Activated CD8-positive, alpha-beta memory T cell treated with anti-CD3 and anti-CD28 coated beads, Interleukin-2, amount 10 ng/mL, durations not matched to agents 7 days and 5 days (primary cell): ENCODE data around the gene MIPEP. TPM values are rescaled to one million over a fixed set of nuclear protein-coding genes. Genes with fewer than 3 reads are reported as not detected.
A peak's percentile ranks its signal among the peaks of the same experiment; 100 is the strongest.

Experiments
- ATAC-seq: fragments of 150-1000 bp; cut with Tn5 transposase; one replicate; pipeline ENCODE4 v1.10.0; 2021; ENCODE audit warnings: moderate library complexity
- CTCF ChIA-PET: fragments of 350-600 bp; sonication (Branson Sonifier 250); formaldehyde crosslinking; loops from one replicate; lab custom pipeline; 2021; ENCODE audit warnings: antibody characterized with exemption; lab: Charles Lee
- DNase-seq: peaks from one replicate; pipeline ENCODE4 v3.0.0-alpha.2; 2020
- H3K27ac Mint-ChIP-seq: one replicate; pipeline ENCODE4 v1.8.0; 2021; ENCODE audit warnings: mild to moderate bottlenecking, mixed read lengths
- H3K27me3 Mint-ChIP-seq: one replicate; pipeline ENCODE4 v1.8.0; 2021; ENCODE audit warnings: mixed read lengths
- H3K36me3 Mint-ChIP-seq: one replicate; pipeline ENCODE4 v1.8.0; 2021; ENCODE audit warnings: mild to moderate bottlenecking, mixed read lengths
- H3K4me1 Mint-ChIP-seq: one replicate; pipeline ENCODE4 v1.8.0; 2021; ENCODE audit warnings: mixed read lengths
- H3K4me3 Mint-ChIP-seq: one replicate; pipeline ENCODE4 v1.8.0; 2021; ENCODE audit warnings: mild to moderate bottlenecking, moderate library complexity, mixed read lengths
- H3K9me3 Mint-ChIP-seq: one replicate; pipeline ENCODE4 v1.8.0; 2022; ENCODE audit warnings: low read depth, mixed read lengths
- total RNA-seq, 2 experiments: library from RNA; stranded (reverse); gene quantifications; one replicate each; pipeline ENCODE4 v1.2.3, GENCODE V29; 2021

MIPEP gene
- total RNA-seq, 2 experiments from 2014 or later, result 10.5 to 11.4 TPM

DNA sequence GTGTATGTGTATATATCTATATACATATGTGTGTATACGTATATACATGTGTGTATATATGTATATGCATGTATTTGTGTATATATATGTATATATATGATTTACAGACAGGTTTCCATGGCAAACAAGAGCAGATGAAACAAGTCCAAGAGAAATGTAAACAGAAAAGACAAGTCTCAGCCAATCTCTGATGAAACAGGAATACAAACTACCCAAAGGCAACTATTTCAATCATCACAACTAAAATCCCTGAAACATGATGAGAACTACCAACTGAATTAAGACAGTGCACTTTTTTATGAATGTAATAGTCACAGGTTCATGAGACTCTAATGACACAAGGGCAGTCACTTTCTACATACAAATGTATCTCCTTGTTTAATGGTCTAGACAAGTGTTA lies 178.8 kb downstream of the MIPEP start:
- H3K4me3 Mint-ChIP-seq, result no peak overlapping the region
- no peaks in the 10 kb centered on the region for H3K27me3 Mint-ChIP-seq
- CTCF ChIA-PET, result no interaction called here
- no peaks in the 10 kb centered on the region for H3K4me1 Mint-ChIP-seq
- DNase-seq (no peak), ATAC-seq (no peak)
- H3K27ac Mint-ChIP-seq, result no peak overlapping the region
- no peaks in the 10 kb centered on the region for H3K36me3 Mint-ChIP-seq
- H3K9me3 Mint-ChIP-seq, result no peaks in the 10 kb centered on the region

- no peaks in the 10 kb centered on the region for H3K27me3 Mint-ChIP-seq
- H3K27ac Mint-ChIP-seq, result no peak overlapping the region
- H3K9me3 Mint-ChIP-seq, result no peaks in the 10 kb centered on the region
- CTCF ChIA-PET, result interaction anchor here (1.3 kb wide), 1 partner anchor 9 kb away, joined by 3 read pairs; no protein-coding TSS in a partner anchor
- H3K36me3 Mint-ChIP-seq, result no peaks in the 10 kb centered on the region
- H3K4me1 Mint-ChIP-seq, result no peaks in the 10 kb centered on the region
- ATAC-seq (no peak), DNase-seq (no peak)
- no peak overlapping the region for H3K4me3 Mint-ChIP-seq
Observed at GRCh38 chr13:23709536-23709935, 179.7 kb downstream of the MIPEP start.

GRCh38 chr13:23707674-23708073 lies 181.5 kb downstream of the MIPEP start:
- ATAC-seq (no peak), DNase-seq (no peak)
- H3K4me1 Mint-ChIP-seq, result no peaks in the 10 kb centered on the region
- H3K27ac Mint-ChIP-seq, result no peak overlapping the region
- no peaks in the 10 kb centered on the region for H3K9me3 Mint-ChIP-seq
- no peaks in the 10 kb centered on the region for H3K27me3 Mint-ChIP-seq
- CTCF ChIA-PET, result interaction anchor here (1.5 kb wide), 2 partner anchors 9 to 10 kb away, joined by 3 to 4 read pairs; no protein-coding TSS in a partner anchor
- no peaks in the 10 kb centered on the region for H3K36me3 Mint-ChIP-seq
- no peak overlapping the region for H3K4me3 Mint-ChIP-seq

GRCh38 chr13:23705583-23705982 lies 183.6 kb downstream of the MIPEP start:
- ATAC-seq (no peak), DNase-seq (no peak)
- H3K4me3 Mint-ChIP-seq, result no peak overlapping the region
- H3K27ac Mint-ChIP-seq, result no peak overlapping the region
- H3K9me3 Mint-ChIP-seq, result no peaks in the 10 kb centered on the region
- no peaks in the 10 kb centered on the region for H3K4me1 Mint-ChIP-seq
- CTCF ChIA-PET, result no interaction called here
- no peaks in the 10 kb centered on the region for H3K36me3 Mint-ChIP-seq
- no peaks in the 10 kb centered on the region for H3K27me3 Mint-ChIP-seq

DNA sequence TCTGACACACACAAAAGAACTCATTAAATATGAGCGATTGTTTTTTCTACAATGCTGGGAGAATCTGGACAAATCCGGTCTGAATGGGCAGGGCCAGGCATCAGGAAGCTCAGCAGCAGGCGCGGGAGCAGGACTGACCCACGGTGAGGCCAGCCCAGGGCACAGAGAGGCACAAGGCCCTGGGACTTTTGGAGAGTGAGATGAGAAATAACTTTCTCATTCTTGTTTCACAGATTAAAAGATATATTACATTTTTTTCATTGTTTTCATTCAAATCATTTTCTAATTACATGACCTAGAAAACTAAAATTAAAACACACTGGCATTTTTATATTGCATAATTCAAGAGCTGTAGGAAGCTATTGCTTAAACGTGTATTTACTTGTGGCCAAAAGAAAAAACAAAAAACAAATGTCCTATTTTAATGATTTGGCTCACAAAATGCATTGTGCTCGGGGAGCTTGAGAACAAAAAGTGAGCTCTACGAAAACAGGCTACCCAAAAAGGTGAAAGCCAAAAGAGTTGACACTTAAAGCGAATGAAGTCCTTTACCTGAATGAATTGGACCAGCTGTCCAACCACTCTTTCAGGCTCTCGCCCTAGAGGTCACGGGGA lies 185.8 kb downstream of the MIPEP start:
- H3K36me3 Mint-ChIP-seq, result no peaks in the 10 kb centered on the region
- no peaks in the 10 kb centered on the region for H3K27me3 Mint-ChIP-seq
- no peaks in the 10 kb centered on the region for H3K9me3 Mint-ChIP-seq
- no peak overlapping the region for H3K4me3 Mint-ChIP-seq
- CTCF ChIA-PET, result interaction anchor here (1.7 kb wide), 1 partner anchor 14 kb away, joined by 3 read pairs; no protein-coding TSS in a partner anchor
- no peaks in the 10 kb centered on the region for H3K4me1 Mint-ChIP-seq
- ATAC-seq, result no peak
- no peak overlapping the region for H3K27ac Mint-ChIP-seq
- peak; percentile 14 for DNase-seq

DNA sequence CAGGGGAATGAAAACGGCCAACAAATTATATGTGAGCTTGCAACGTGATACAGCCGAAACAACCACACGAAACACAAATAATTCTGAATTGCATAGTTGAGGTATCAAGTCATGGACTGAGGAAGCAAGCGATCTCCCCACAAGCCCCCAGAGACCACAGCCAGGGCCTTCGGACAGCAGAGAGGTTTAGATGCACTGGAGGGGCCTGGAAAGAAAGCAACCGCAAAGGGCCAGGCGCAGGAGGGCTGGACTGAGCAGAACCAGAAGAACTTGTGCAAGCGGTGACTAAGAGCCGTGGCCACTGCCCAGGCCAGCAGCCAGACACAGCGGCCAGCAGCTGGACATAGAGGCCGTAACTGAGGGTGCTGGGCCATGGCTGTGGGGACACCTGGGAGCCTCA lies 187.6 kb downstream of the MIPEP start:
- no peak overlapping the region for H3K27ac Mint-ChIP-seq
- no peaks in the 10 kb centered on the region for H3K36me3 Mint-ChIP-seq
- peaks cover under 1% of the 10 kb centered on the region for H3K4me1 Mint-ChIP-seq
- H3K27me3 Mint-ChIP-seq, result no peaks in the 10 kb centered on the region
- DNase-seq, result peak; percentile 27
- CTCF ChIA-PET, result no interaction called here
- H3K4me3 Mint-ChIP-seq, result no peak overlapping the region
- no peak for ATAC-seq
- no peaks in the 10 kb centered on the region for H3K9me3 Mint-ChIP-seq

GRCh38 chr13:23701186-23701585 lies 188.0 kb downstream of the MIPEP start:
- no peak overlapping the region for H3K27ac Mint-ChIP-seq

DNA sequence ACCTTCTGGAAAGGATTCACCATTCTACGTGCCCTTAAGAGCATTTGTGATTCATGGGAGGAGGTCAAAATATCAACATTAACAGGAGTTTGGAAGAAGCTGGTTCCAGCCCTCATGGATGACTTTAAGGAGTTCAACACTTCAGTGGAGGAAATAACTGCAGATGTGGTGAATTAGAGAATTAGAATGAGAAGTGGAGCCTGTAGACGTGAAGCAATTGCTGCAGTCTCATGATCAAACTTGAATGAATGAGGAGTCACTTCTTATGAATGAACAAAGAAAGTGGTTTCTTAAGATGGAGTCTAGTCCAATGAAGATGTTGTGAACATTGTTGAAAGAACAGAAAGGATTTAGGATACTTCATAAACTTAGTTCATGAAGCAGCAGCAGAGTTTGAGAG lies 189.9 kb downstream of the MIPEP start:
- H3K4me1 Mint-ChIP-seq, result peaks cover 14% of the 10 kb centered on the region
- DNase-seq, result no peak
- no peaks in the 10 kb centered on the region for H3K9me3 Mint-ChIP-seq
- CTCF ChIA-PET, result interaction anchor here (1.1 kb wide), 1 partner anchor 8 kb away, joined by 4 read pairs; no protein-coding TSS in a partner anchor
- ATAC-seq, result no peak
- no peak overlapping the region for H3K4me3 Mint-ChIP-seq
- no peaks in the 10 kb centered on the region for H3K27me3 Mint-ChIP-seq
- no peaks in the 10 kb centered on the region for H3K36me3 Mint-ChIP-seq
- no peak overlapping the region for H3K27ac Mint-ChIP-seq

More at GRCh38 chr13:23701186-23701585, 188.0 kb downstream of the MIPEP start:
- H3K4me3 Mint-ChIP-seq, result no peak overlapping the region
- CTCF ChIA-PET, result no interaction called here
- H3K36me3 Mint-ChIP-seq, result no peaks in the 10 kb centered on the region
- no peak for DNase-seq
- H3K9me3 Mint-ChIP-seq, result no peaks in the 10 kb centered on the region
- H3K27me3 Mint-ChIP-seq, result no peaks in the 10 kb centered on the region
- H3K4me1 Mint-ChIP-seq, result peaks cover 5% of the 10 kb centered on the region
- ATAC-seq, result no peak

GRCh38 chr13:23697772-23698313 lies 191.4 kb downstream of the MIPEP start:
- peaks cover 14% of the 10 kb centered on the region for H3K4me1 Mint-ChIP-seq
- ATAC-seq (no peak), DNase-seq (no peak)
- H3K4me3 Mint-ChIP-seq, result no peak overlapping the region
- H3K27ac Mint-ChIP-seq, result no peak overlapping the region
- CTCF ChIA-PET, result interaction anchor here (1.3 kb wide), 1 partner anchor 10 kb away, joined by 3 read pairs; no protein-coding TSS in a partner anchor
- no peaks in the 10 kb centered on the region for H3K27me3 Mint-ChIP-seq
- no peaks in the 10 kb centered on the region for H3K36me3 Mint-ChIP-seq
- H3K9me3 Mint-ChIP-seq, result no peaks in the 10 kb centered on the region

- Mint-ChIP-seq H3K36me3 (no peaks in the 10 kb centered on the region), H3K27ac (peak overlapping the region; percentile 91), H3K9me3 (no peaks in the 10 kb centered on the region), H3K27me3 (no peaks in the 10 kb centered on the region), H3K4me3 (peak overlapping the region; percentile 55), H3K4me1 (peaks cover 14% of the 10 kb centered on the region)
- no peak for ATAC-seq
- CTCF ChIA-PET, result interaction anchor here (1.3 kb wide), 1 partner anchor 11 kb away, joined by 3 read pairs; no protein-coding TSS in a partner anchor
- no peak for DNase-seq
Observed at GRCh38 chr13:23696610-23697009, 192.6 kb downstream of the MIPEP start.

DNA sequence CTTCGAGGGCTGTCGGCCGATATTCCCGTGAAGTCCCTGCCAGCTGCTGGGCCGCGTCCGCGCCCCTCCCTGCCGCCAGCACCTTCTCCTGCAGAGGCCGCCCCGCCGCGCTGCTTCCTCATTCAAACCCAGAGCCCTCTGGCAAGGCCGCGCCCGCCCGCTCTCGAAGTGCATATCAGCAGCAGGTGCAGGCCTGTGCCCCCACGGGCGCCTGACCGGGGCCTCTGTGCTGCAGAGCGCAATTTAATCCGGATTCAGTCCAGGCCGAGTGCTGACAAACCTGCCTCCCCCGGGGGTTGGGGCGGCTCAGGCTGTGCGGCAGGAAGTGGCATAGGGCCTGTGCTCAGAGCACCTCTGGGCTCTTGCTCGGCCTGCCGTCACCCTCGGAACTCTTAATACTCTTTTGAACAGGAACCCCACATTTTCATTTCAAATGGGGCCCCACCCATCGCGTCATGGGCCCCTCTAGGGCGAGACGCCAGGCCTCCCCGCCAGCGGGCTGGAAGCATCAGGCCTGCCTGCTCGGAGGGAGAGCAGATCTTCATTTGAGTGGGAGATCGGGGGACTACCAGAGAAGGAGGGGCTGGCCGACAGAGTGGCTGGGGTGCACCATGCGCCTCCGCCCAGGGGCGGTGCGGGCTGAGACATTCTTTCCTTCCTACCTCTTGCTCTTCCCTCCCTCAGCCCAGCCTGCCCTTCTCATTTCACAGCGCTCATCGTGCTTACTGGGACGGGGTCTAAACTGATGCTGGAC lies 193.3 kb downstream of the MIPEP start:
- no peaks in the 10 kb centered on the region for H3K9me3 Mint-ChIP-seq
- peak; percentile 99 for ATAC-seq
- peaks cover 14% of the 10 kb centered on the region for H3K4me1 Mint-ChIP-seq
- H3K27me3 Mint-ChIP-seq, result peaks cover 2% of the 10 kb centered on the region
- H3K4me3 Mint-ChIP-seq, result peak overlapping the region; percentile 55
- H3K27ac Mint-ChIP-seq, result peak overlapping the region; percentile 91
- no peaks in the 10 kb centered on the region for H3K36me3 Mint-ChIP-seq
- CTCF ChIA-PET, result no interaction called here
- peak; percentile 85 for DNase-seq

- Mint-ChIP-seq H3K4me1 (peaks cover 14% of the 10 kb centered on the region), H3K27ac (peak overlapping the region; percentile 34), H3K9me3 (no peaks in the 10 kb centered on the region), H3K36me3 (no peaks in the 10 kb centered on the region), H3K4me3 (no peak overlapping the region), H3K27me3 (peaks cover 2% of the 10 kb centered on the region)
- ATAC-seq, result no peak
- CTCF ChIA-PET, result no interaction called here
- DNase-seq, result no peak
Observed at GRCh38 chr13:23695196-23695595, 194.0 kb downstream of the MIPEP start.

GRCh38 chr13:23692816-23693215 lies 196.4 kb downstream of the MIPEP start:
- peaks cover 2% of the 10 kb centered on the region for H3K27me3 Mint-ChIP-seq
- peaks cover 14% of the 10 kb centered on the region for H3K4me1 Mint-ChIP-seq
- CTCF ChIA-PET, result interaction anchor here (0.7 kb wide), 1 partner anchor 1047 kb away, joined by 3 read pairs; no protein-coding TSS in a partner anchor
- DNase-seq (no peak), ATAC-seq (no peak)
- no peaks in the 10 kb centered on the region for H3K36me3 Mint-ChIP-seq
- H3K27ac Mint-ChIP-seq, result no peak overlapping the region
- no peaks in the 10 kb centered on the region for H3K9me3 Mint-ChIP-seq
- H3K4me3 Mint-ChIP-seq, result no peak overlapping the region
